Endothelial cell of umbilical vein (primary cell): Measurements from ENCODE around the gene CAT. TPM values are rescaled to one million over a fixed set of nuclear protein-coding genes. Genes with fewer than 3 reads are reported as not detected.

Experiments used
- BruUV-seq: library from RNA; stranded (reverse); fragments of 400-500 nt; replicated peaks from 2 replicates; lab custom pipeline; 2021; lab: Mats Ljungman, UMichigan
- CTCF ChIA-PET: fragments of 300-600, 350-600 bp; sonication (Branson Sonifier 250); formaldehyde crosslinking; loops from one replicate; lab custom pipeline; 2021; ENCODE audit warnings: antibody characterized with exemption, inconsistent platforms; lab: Charles Lee
- POLR2A ChIA-PET: fragments of 300-600, 350-600 bp; sonication (Branson Sonifier 250); formaldehyde crosslinking; loops from one replicate; lab custom pipeline; 2021; ENCODE audit warnings: antibody characterized with exemption, inconsistent platforms; lab: Charles Lee
- DNase-seq: peaks from one replicate; pipeline ENCODE4 v3.0.0-alpha.2; 2011; ENCODE audit warnings: low read depth, low spot score
- FAIRE-seq: peaks from 2 replicates; lab custom pipeline; 2011; peaks lifted over from hg19 to GRCh38; lab: Jason Lieb, UNC
- H2AFZ ChIP-seq: 2 replicates; pipeline ENCODE4 v1.6.0; 2012; ENCODE audit warnings: low read depth, low read length, control low read depth, inconsistent platforms
- H3K27ac ChIP-seq: 2 replicates; pipeline ENCODE4 v1.5.1; 2011; ENCODE audit warnings: low read depth, mild to moderate bottlenecking, control low read depth, low read length, moderate library complexity; ENCODE audit not compliant: insufficient read depth
- H3K27me3 ChIP-seq, 2 experiments: 2 replicates each; pipeline versions ENCODE4 v1.6.0 to v1.6.1; 2011; ENCODE audit warnings: low read length in 2 of 2, mixed read lengths in 1 of 2; ENCODE audit not compliant: control insufficient read depth in 2 of 2, insufficient read depth in 2 of 2
- H3K36me3 ChIP-seq, 2 experiments: 2 replicates in 1 of 2; 3 replicates in 1 of 2; pipeline ENCODE4 v1.5.1; 2011; ENCODE audit warnings: low read length in 2 of 2, mild to moderate bottlenecking in 1 of 2, moderate library complexity in 1 of 2; ENCODE audit not compliant: control insufficient read depth in 2 of 2, insufficient read depth in 2 of 2; ENCODE audit errors: extremely low read depth in 1 of 2
- H3K4me1 ChIP-seq: 3 replicates; pipeline ENCODE4 v1.5.1; 2011; ENCODE audit warnings: mild to moderate bottlenecking, low read length; ENCODE audit not compliant: control insufficient read depth, insufficient read depth; ENCODE audit errors: extremely low read depth
- H3K4me2 ChIP-seq: 2 replicates; pipeline ENCODE4 v1.6.1; 2011; ENCODE audit warnings: low read length, control low read depth, mixed read lengths; ENCODE audit not compliant: insufficient read depth
- H3K4me3 ChIP-seq, 3 experiments: fragments of 200-600 bp in 1 of 3; sonication (generic), shearing (Covaris generic) in 1 of 3; replicated peaks in 1 of 3; 2 replicates each; pipeline ENCODE4 v1.5.1; 2011 to 2016; ENCODE audit warnings: control low read depth in 3 of 3, low read length in 3 of 3, mild to moderate bottlenecking in 2 of 3, inconsistent platforms in 1 of 3, low read depth in 1 of 3, moderate library complexity in 1 of 3; ENCODE audit not compliant: insufficient read depth in 1 of 3
- H3K79me2 ChIP-seq: 2 replicates; pipeline ENCODE4 v1.6.0; 2012; ENCODE audit warnings: low read length, inconsistent platforms; ENCODE audit not compliant: control insufficient read depth, insufficient read depth
- H3K9ac ChIP-seq: replicated peaks from 2 replicates; pipeline ENCODE3; 2011; ENCODE audit warnings: low read length, control low read depth; ENCODE audit not compliant: insufficient read depth; ENCODE audit errors: extremely low read depth
- H3K9me1 ChIP-seq: replicated peaks from 3 replicates; pipeline ENCODE4 v1.6.0; 2011; ENCODE audit warnings: mild to moderate bottlenecking, low read length; ENCODE audit not compliant: control insufficient read depth, insufficient read depth; ENCODE audit errors: extremely low read depth
- H3K9me3 ChIP-seq: replicated peaks from 2 replicates; pipeline ENCODE4 v1.5.1; 2012; ENCODE audit warnings: low read length, inconsistent platforms; ENCODE audit not compliant: control insufficient read depth, insufficient read depth
- H4K20me1 ChIP-seq: replicated peaks from 2 replicates; pipeline ENCODE3; 2011; ENCODE audit warnings: mild to moderate bottlenecking, low read length; ENCODE audit not compliant: control insufficient read depth, insufficient read depth; ENCODE audit errors: extremely low read depth
- EZH2 ChIP-seq: IDR thresholded peaks from 2 replicates; pipeline ENCODE4 v1.6.1; 2012; ENCODE audit warnings: borderline replicate concordance, low read depth, mild to moderate bottlenecking, moderate library complexity, low read length, inconsistent platforms; ENCODE audit not compliant: severe bottlenecking
- FOS ChIP-seq: IDR thresholded peaks from 2 replicates; pipeline ENCODE4 v1.6.1; 2011; ENCODE audit warnings: mild to moderate bottlenecking, low read length, moderate library complexity, borderline replicate concordance; ENCODE audit not compliant: insufficient read depth
- GATA2 ChIP-seq: IDR thresholded peaks from 2 replicates; pipeline ENCODE4 v1.7.0; 2011; ENCODE audit warnings: low read depth, mild to moderate bottlenecking, moderate library complexity, mixed read lengths, low read length; ENCODE audit not compliant: insufficient read length, insufficient read depth
- MYC ChIP-seq: IDR thresholded peaks from one replicate; pipeline ENCODE4 v1.6.1; 2011; ENCODE audit warnings: mild to moderate bottlenecking, low read depth, low read length
- POLR2A ChIP-seq: IDR thresholded peaks from 2 replicates; pipeline ENCODE4 v1.6.1; 2012; ENCODE audit warnings: low read depth, mild to moderate bottlenecking, control low read depth, low read length
- dilution Hi-C: fragments of 300-500 bp; cut with MboI; formaldehyde crosslinking; loops from one replicate; pipeline ENCODE4 v1.15.0; 2019; ENCODE audit warnings: low sequenced_read_pairs; ENCODE audit not compliant: extremely low pct_ligation_motif_present
- intact Hi-C: fragments of 100-400 bp; cut with micrococcal nuclease; formaldehyde crosslinking; loops from one replicate; pipeline ENCODE4 v1.10.0; 2022
- polyA plus RNA-seq, 4 experiments: library from polyadenylated mRNA; depleted of rRNA in 3 of 4; stranded (reverse) in 3 of 4; unstranded in 1 of 4; fragments of >200 nt; gene quantifications; 2 replicates each; pipeline versions ENCODE4 v1.2.1 to v1.2.3, GENCODE V29; 2011 to 2012; ENCODE audit warnings: missing spikeins in 1 of 4
- total RNA-seq: library from RNA; stranded (reverse); gene quantifications from 2 replicates; pipeline ENCODE4 v1.2.3, GENCODE V29; 2021
- TF ChIP-seq, protein P1 (sequence below), 2 donors: IDR thresholded peaks; 1 replicate in 1 of 2; 2 replicates in 1 of 2; pipeline ENCODE4 v1.5.1; 2011; ENCODE audit warnings: low read length in 2 of 2, mild to moderate bottlenecking in 2 of 2, moderate library complexity in 2 of 2, control low read depth in 1 of 2, inconsistent platforms in 1 of 2, low read depth in 1 of 2; ENCODE audit not compliant: insufficient read depth in 1 of 2; ENCODE audit errors: extremely low read depth in 1 of 2
- TF ChIP-seq, protein P2 (sequence below): IDR thresholded peaks from 2 replicates; pipeline ENCODE4 v1.6.1; 2011; ENCODE audit not compliant: insufficient read depth, insufficient read length

The CAT gene
- total and polyA plus RNA-seq, 2 donors (not counting 3 experiments of a cell fraction or from before 2014, with no cell fraction given) = 32.7 to 50.5 TPM

DNA sequence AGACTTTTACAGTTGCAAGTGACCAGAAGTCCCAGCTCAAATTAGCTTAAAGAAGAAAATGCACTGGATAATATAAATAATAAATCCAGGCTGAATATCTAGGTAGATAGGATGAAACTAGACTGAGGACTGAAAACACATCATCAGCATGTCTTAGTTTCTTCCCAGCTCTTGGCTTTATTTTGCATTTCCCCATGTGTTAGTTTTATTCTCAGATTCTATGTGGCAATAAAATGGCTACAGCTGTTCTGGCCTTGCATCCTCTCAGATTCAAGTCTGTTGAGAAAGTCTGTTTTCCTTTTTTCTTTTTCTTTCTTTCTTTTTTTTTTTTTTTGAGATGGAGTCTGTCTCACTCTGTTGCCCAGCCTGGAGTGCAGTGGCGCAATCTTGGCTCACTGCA is 22.6 kb upstream of the CAT start:
- Histone ChIP-seq H3K4me2 (no peak overlapping the region), H3K9me3 (peaks cover 2% of the 10 kb centered on the region), H3K79me2 (no peaks in the 10 kb centered on the region), H3K4me3 (no peak overlapping the region), H3K27me3 (peaks cover 3 to 12% of the 10 kb centered on the region in 2 experiments), H3K4me1 (no peaks in the 10 kb centered on the region), H4K20me1 (no peaks in the 10 kb centered on the region), H3K27ac (no peak overlapping the region), H3K9me1 (no peaks in the 10 kb centered on the region), H3K9ac (no peak overlapping the region), H3K36me3 (no peaks in the 10 kb centered on the region), H2AFZ (no peak overlapping the region)
- dilution Hi-C loops (no loop called here), intact Hi-C loops (no loop called here)
- TF ChIP-seq MYC (no peak), FOS (no peak), POLR2A (no peak), GATA2 (no peak), EZH2 (no peak)
- TF ChIP-seq, protein P1, sequence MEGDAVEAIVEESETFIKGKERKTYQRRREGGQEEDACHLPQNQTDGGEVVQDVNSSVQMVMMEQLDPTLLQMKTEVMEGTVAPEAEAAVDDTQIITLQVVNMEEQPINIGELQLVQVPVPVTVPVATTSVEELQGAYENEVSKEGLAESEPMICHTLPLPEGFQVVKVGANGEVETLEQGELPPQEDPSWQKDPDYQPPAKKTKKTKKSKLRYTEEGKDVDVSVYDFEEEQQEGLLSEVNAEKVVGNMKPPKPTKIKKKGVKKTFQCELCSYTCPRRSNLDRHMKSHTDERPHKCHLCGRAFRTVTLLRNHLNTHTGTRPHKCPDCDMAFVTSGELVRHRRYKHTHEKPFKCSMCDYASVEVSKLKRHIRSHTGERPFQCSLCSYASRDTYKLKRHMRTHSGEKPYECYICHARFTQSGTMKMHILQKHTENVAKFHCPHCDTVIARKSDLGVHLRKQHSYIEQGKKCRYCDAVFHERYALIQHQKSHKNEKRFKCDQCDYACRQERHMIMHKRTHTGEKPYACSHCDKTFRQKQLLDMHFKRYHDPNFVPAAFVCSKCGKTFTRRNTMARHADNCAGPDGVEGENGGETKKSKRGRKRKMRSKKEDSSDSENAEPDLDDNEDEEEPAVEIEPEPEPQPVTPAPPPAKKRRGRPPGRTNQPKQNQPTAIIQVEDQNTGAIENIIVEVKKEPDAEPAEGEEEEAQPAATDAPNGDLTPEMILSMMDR (IDR thresholded peaks at IDR 0.05; ENCODE audit: extremely low read depth in 1 of 2, insufficient read depth in 1 of 2, low read depth in 1 of 2, low read length in 2 of 2) = no peak
- TF ChIP-seq, protein P2, sequence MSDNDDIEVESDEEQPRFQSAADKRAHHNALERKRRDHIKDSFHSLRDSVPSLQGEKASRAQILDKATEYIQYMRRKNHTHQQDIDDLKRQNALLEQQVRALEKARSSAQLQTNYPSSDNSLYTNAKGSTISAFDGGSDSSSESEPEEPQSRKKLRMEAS = no peak
- POLR2A ChIA-PET = no interaction called here
- DNase-seq (no peak), FAIRE-seq (no peak)
- BruUV-seq = no TSS peak
- CTCF ChIA-PET = interaction anchor here (1.0 to 1.7 kb wide), 6 partner anchors 12 to 77 kb away, joined by 3 to 7 read pairs (median 4); partner anchors contain the start of gene CAT
